Karpas-422 (cell line): ENCODE measurements around the gene GREB1. TPM values are rescaled to one million over a fixed set of nuclear protein-coding genes. Genes with fewer than 3 reads are reported as not detected.

Source experiments
- DNase-seq: peaks from one replicate; pipeline ENCODE4 v3.0.0-alpha.2; 2015
- H2AFZ ChIP-seq: fragments of 200-600 bp; sonication (generic); 2 replicates; pipeline ENCODE4 v1.6.1; 2014; ENCODE audit warnings: antibody characterized with exemption, low read length, mixed read lengths
- H3K27ac ChIP-seq: fragments of 200-600 bp; sonication (generic); 2 replicates; pipeline ENCODE4 v1.5.1; 2014; ENCODE audit warnings: mild to moderate bottlenecking, low read length, moderate library complexity
- H3K27me3 ChIP-seq: fragments of 200-600 bp; sonication (generic); 2 replicates; pipeline ENCODE4 v1.6.1; 2014; ENCODE audit warnings: low read length, mixed read lengths
- H3K36me3 ChIP-seq: fragments of 200-600 bp; sonication (generic); 2 replicates; pipeline ENCODE4 v1.6.1; 2014; ENCODE audit warnings: low read length, mixed read lengths; ENCODE audit not compliant: insufficient read depth
- H3K4me1 ChIP-seq: fragments of 200-600 bp; sonication (generic); 2 replicates; pipeline ENCODE4 v1.6.1; 2014; ENCODE audit warnings: mild to moderate bottlenecking, low read length, mixed read lengths
- H3K4me2 ChIP-seq: fragments of 200-600 bp; sonication (generic); 2 replicates; pipeline ENCODE4 v1.6.1; 2014; ENCODE audit warnings: low read length, low read depth, mild to moderate bottlenecking; ENCODE audit not compliant: poor library complexity, severe bottlenecking
- H3K4me3 ChIP-seq: fragments of 200-600 bp; sonication (generic); 2 replicates; pipeline ENCODE4 v1.5.1; 2014; ENCODE audit warnings: mild to moderate bottlenecking, antibody characterized with exemption, low read length, mixed read lengths
- H3K79me2 ChIP-seq: fragments of 200-600 bp; sonication (generic); 2 replicates; pipeline ENCODE4 v1.6.1; 2014; ENCODE audit warnings: mild to moderate bottlenecking, low read length, mixed read lengths
- H3K9ac ChIP-seq: fragments of 200-600 bp; sonication (generic); 2 replicates; pipeline ENCODE4 v1.6.0; 2014; ENCODE audit warnings: low read length
- H3K9me2 ChIP-seq: fragments of 200-600 bp; sonication (generic), shearing (Covaris generic); replicated peaks from 2 replicates; pipeline ENCODE4 v1.6.0; 2014; ENCODE audit warnings: mild to moderate bottlenecking, low read length, moderate library complexity; ENCODE audit not compliant: insufficient read depth
- H3K9me3 ChIP-seq: fragments of 300-700, 200-600 bp; sonication (generic); 2 replicates; pipeline ENCODE4 v1.6.1; 2014; ENCODE audit warnings: low read length, mixed read lengths
- H4K20me1 ChIP-seq: fragments of 200-600 bp; sonication (generic); 2 replicates; pipeline ENCODE4 v1.6.1; 2014; ENCODE audit warnings: mild to moderate bottlenecking, antibody characterized with exemption, low read length, low read depth; ENCODE audit not compliant: insufficient read depth
- total RNA-seq: library from RNA; depleted of rRNA; stranded (reverse); fragments of >200 nt; shearing (Covaris generic); gene quantifications from 2 replicates; pipeline ENCODE4 v1.2.3, GENCODE V29; 2014; ENCODE audit warnings: low replicate concordance

Gene GREB1
- total RNA-seq, 1 experiment from 2014 or later, result 4.4 TPM

- no peak overlapping the region for H3K27ac ChIP-seq
- H3K4me2 ChIP-seq, result no peak overlapping the region
- no peaks in the 10 kb centered on the region for H3K36me3 ChIP-seq
- no peaks in the 10 kb centered on the region for H3K9me2 ChIP-seq
- no peak for DNase-seq
- H3K9ac ChIP-seq, result no peak overlapping the region
- H3K4me1 ChIP-seq, result peaks cover 7% of the 10 kb centered on the region
- H3K27me3 ChIP-seq, result no peaks in the 10 kb centered on the region
- no peaks in the 10 kb centered on the region for H3K79me2 ChIP-seq
- H3K9me3 ChIP-seq, result no peaks in the 10 kb centered on the region
- H2AFZ ChIP-seq, result no peak overlapping the region
- H4K20me1 ChIP-seq, result no peaks in the 10 kb centered on the region
- H3K4me3 ChIP-seq, result no peak overlapping the region
Measured at GRCh38 chr2:11584525-11585056, 50.7 kb downstream of the GREB1 start.

DNA sequence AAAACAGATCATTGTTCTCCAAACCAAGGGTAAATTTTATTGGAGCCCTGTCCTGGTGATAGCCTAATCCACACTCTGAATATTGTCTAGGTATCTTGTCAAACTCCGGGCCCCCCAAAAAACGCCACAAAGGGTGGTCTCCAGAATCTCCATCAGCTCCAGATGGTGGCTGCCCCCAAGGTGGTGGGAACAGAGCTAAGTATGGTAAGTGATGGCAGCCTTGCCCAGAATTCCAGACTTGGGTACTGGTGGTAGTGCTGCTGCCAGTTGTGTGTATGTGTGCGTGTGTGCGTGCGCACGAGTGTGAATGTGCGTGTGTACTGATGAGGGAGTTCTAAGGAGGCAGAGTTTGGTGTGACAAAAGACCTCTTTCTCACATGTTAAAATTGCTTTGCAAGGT, 51.2 kb downstream of the GREB1 start:
- H3K36me3 ChIP-seq, result no peaks in the 10 kb centered on the region

DNA sequence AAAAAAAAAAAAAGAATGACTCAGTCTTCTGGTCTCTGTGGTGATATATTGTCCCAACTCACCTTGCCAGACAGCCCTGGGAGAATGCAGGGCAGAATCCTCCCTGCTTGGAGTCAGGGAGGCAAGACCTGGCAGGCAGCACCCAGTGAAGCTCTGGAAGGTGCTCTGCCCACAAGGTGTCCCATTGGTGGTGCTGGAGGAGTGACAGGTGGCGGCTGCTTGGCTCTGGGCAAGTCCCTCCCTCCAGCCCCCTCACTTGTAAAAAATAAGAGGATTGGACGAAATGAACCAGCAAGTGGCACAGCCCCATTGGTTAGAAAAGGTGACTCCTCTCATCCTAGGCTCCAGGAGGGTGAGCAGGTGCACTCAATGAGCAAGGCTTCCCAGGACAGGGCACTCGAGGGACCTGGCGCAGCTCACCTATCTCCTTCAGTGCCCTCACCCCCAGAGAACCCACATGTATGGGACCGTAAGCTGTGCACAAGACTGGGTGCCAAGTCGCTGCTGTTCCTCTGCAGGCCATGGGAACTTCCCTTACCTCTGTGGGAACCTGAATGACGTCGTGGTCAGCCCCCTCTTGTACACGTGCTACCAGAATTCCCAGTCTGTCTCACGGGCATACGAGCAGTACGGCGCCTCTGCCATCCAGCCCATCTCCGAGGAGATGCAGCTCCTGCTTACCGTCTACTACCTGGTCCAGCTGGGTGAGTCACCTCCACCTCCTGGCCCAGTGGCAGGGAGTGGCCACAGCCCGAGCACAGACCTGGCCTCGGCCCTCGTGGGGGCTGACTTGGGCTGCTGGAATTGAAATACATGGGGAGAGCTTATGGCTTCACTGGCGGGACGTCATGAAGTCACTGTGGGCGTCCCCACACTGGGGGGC, 54.6 kb downstream of the GREB1 start:
- Histone ChIP-seq H3K27me3 (no peaks in the 10 kb centered on the region), H3K4me1 (peaks cover 12% of the 10 kb centered on the region), H3K9me2 (no peaks in the 10 kb centered on the region), H3K27ac (no peak overlapping the region), H3K4me2 (no peak overlapping the region), H2AFZ (no peak overlapping the region), H3K36me3 (no peaks in the 10 kb centered on the region), H3K9me3 (no peaks in the 10 kb centered on the region), H4K20me1 (no peaks in the 10 kb centered on the region), H3K9ac (no peak overlapping the region), H3K79me2 (no peaks in the 10 kb centered on the region), H3K4me3 (no peak overlapping the region)
- no peak for DNase-seq

More for the DNA sequence above, 51.2 kb downstream of the GREB1 start:
- no peak overlapping the region for H3K4me3 ChIP-seq
- H3K9me2 ChIP-seq, result no peaks in the 10 kb centered on the region
- H3K27me3 ChIP-seq, result no peaks in the 10 kb centered on the region
- H4K20me1 ChIP-seq, result no peaks in the 10 kb centered on the region
- no peak overlapping the region for H2AFZ ChIP-seq
- H3K27ac ChIP-seq, result no peak overlapping the region
- H3K79me2 ChIP-seq, result no peaks in the 10 kb centered on the region
- H3K9ac ChIP-seq, result no peak overlapping the region
- no peaks in the 10 kb centered on the region for H3K9me3 ChIP-seq
- no peak overlapping the region for H3K4me2 ChIP-seq
- no peak for DNase-seq
- H3K4me1 ChIP-seq, result peaks cover 11% of the 10 kb centered on the region

DNA sequence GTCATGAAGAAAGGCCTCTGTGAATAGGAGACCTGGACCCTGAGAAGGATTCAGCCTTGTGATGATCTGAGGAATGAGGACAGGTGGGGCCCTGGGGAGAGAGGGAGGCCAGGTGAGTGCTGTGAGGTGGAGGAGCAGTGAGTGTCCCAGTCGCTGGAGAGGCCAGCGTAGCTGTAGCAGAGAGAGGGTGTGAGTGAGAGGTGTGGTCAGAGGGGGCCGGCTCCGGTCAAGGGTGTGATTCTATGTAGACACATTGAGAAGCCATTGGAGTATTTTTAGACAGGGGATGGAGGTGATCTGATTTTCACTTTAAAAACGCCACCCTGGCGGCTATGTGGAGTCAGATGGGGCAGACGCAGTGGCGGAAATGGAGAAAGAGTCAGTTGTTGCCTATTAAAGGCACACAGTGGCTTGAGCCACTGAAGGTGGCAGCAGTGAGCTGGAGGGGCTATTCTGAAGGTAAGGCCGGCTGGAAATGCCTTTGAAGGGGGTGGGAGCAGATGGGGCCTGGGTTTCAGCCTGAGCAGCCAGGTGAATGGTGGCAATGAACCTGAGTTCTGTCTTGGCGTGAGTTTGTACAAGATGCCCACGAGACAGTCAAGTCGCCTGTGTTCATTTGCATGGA, 55.6 kb downstream of the GREB1 start:
- no peaks in the 10 kb centered on the region for H3K36me3 ChIP-seq
- no peak overlapping the region for H3K27ac ChIP-seq
- peak overlapping the region; percentile 11 for H3K4me2 ChIP-seq
- H3K79me2 ChIP-seq, result no peaks in the 10 kb centered on the region
- H3K4me1 ChIP-seq, result peaks cover 12% of the 10 kb centered on the region
- no peaks in the 10 kb centered on the region for H4K20me1 ChIP-seq
- H3K9me3 ChIP-seq, result no peaks in the 10 kb centered on the region
- H3K9me2 ChIP-seq, result no peaks in the 10 kb centered on the region
- H2AFZ ChIP-seq, result no peak overlapping the region
- no peak overlapping the region for H3K9ac ChIP-seq
- H3K27me3 ChIP-seq, result no peaks in the 10 kb centered on the region
- H3K4me3 ChIP-seq, result no peak overlapping the region
- DNase-seq, result peak; percentile 68

DNA sequence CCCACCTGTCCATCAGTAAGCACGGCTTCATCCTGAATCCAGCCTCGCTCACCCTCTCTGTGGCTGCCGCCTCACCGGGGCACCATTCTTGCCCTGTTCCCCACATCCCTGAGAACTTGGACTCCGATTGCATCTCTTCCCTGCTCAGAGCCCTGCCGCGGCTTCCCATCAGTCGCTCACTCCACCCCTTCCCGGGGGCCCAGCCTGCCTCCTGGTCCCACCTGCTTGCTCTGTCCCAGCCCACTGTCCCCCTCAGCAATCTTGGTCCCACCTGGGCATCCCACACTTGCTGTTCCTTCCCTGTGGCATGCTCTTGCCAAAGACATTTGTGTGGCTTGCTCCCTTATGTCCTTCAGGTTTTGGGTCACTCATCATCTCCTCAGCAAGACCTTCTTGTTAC, 56.3 kb downstream of the GREB1 start:
- Histone ChIP-seq H3K9ac (no peak overlapping the region), H3K79me2 (no peaks in the 10 kb centered on the region)

GRCh38 chr2:11591091-11591490, 57.2 kb downstream of the GREB1 start:
- Histone ChIP-seq H3K4me3 (no peak overlapping the region), H3K27ac (no peak overlapping the region), H3K9me3 (no peaks in the 10 kb centered on the region), H3K79me2 (no peaks in the 10 kb centered on the region), H3K4me2 (no peak overlapping the region), H3K27me3 (no peaks in the 10 kb centered on the region), H3K9ac (no peak overlapping the region), H3K36me3 (no peaks in the 10 kb centered on the region), H3K9me2 (no peaks in the 10 kb centered on the region), H2AFZ (no peak overlapping the region), H4K20me1 (no peaks in the 10 kb centered on the region), H3K4me1 (peaks cover 12% of the 10 kb centered on the region)
- DNase-seq, result no peak

More for the DNA sequence above, 56.3 kb downstream of the GREB1 start:
- Histone ChIP-seq H3K9me2 (no peaks in the 10 kb centered on the region), H3K9me3 (no peaks in the 10 kb centered on the region), H3K4me2 (no peak overlapping the region), H3K27ac (no peak overlapping the region), H4K20me1 (no peaks in the 10 kb centered on the region), H3K27me3 (no peaks in the 10 kb centered on the region), H3K4me3 (no peak overlapping the region), H3K4me1 (peaks cover 12% of the 10 kb centered on the region), H3K36me3 (no peaks in the 10 kb centered on the region), H2AFZ (no peak overlapping the region)
- no peak for DNase-seq

- H2AFZ ChIP-seq, result no peak overlapping the region
- DNase-seq, result no peak
- H3K9me3 ChIP-seq, result no peaks in the 10 kb centered on the region
- no peak overlapping the region for H3K4me3 ChIP-seq
- H4K20me1 ChIP-seq, result no peaks in the 10 kb centered on the region
- peaks cover 12% of the 10 kb centered on the region for H3K4me1 ChIP-seq
- no peaks in the 10 kb centered on the region for H3K27me3 ChIP-seq
- no peak overlapping the region for H3K27ac ChIP-seq
- no peaks in the 10 kb centered on the region for H3K79me2 ChIP-seq
- no peaks in the 10 kb centered on the region for H3K9me2 ChIP-seq
- H3K4me2 ChIP-seq, result no peak overlapping the region
- no peaks in the 10 kb centered on the region for H3K36me3 ChIP-seq
- no peak overlapping the region for H3K9ac ChIP-seq
Measured at GRCh38 chr2:11592671-11593574, 59.1 kb downstream of the GREB1 start.
